ENCODE results near the gene GLMN. TPM values are rescaled to one million over a fixed set of nuclear protein-coding genes. Genes with fewer than 3 reads are reported as not detected.
"Not testable (repeated sequence)": the region's sequence is repeated elsewhere in the genome, so short reads cannot be mapped to it uniquely, and the experiment has no call there.

Gene GLMN
- total RNA-seq, 4 donors from 2014 or later, result 2.0 to 24.6 (median 13.4) TPM

DNA sequence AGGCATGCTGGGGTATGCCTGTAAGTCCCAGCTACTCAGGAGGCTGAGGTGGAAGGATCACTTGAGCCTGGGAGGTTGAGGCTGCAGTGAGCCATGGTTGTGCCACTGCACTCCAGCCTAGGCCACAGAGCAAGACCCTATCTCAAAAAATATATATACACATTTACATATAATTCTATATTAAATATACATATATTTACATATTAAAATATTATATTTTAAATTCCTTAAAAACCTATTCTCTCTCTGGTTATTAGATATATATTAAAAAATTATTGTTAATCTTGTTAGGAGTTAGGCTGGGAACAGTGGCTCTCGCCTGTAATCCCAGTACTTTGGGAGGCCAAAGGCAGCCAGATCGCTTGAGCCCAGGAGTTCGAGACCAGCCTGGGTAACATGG lies 22.7 kb downstream of the GLMN start:
- Histone ChIP-seq H3K4me3 (no peak overlapping the region), H3K4me1 (no peaks in the 10 kb centered on the region), H3K27ac (no peak overlapping the region), H3K27me3 (no peaks in the 10 kb centered on the region), H3K36me3 (no peaks in the 10 kb centered on the region), H3K9me3 (no peaks in the 10 kb centered on the region)
- no peak for DNase-seq
- TF ChIP-seq, protein P1, sequence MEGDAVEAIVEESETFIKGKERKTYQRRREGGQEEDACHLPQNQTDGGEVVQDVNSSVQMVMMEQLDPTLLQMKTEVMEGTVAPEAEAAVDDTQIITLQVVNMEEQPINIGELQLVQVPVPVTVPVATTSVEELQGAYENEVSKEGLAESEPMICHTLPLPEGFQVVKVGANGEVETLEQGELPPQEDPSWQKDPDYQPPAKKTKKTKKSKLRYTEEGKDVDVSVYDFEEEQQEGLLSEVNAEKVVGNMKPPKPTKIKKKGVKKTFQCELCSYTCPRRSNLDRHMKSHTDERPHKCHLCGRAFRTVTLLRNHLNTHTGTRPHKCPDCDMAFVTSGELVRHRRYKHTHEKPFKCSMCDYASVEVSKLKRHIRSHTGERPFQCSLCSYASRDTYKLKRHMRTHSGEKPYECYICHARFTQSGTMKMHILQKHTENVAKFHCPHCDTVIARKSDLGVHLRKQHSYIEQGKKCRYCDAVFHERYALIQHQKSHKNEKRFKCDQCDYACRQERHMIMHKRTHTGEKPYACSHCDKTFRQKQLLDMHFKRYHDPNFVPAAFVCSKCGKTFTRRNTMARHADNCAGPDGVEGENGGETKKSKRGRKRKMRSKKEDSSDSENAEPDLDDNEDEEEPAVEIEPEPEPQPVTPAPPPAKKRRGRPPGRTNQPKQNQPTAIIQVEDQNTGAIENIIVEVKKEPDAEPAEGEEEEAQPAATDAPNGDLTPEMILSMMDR (IDR thresholded peaks at IDR 0.05), result no peak
- TF ChIP-seq POLR2A (IDR thresholded peaks at IDR 0.05), result no peak
- intact Hi-C loops (cut with DNase I; ENCODE audit: low total_unique reads), result no loop called here

- Histone ChIP-seq H3K36me3 (no peaks in the 10 kb centered on the region), H3K9me3 (no peaks in the 10 kb centered on the region), H3K4me3 (no peak overlapping the region), H3K27ac (no peak overlapping the region), H3K4me1 (no peaks in the 10 kb centered on the region), H3K27me3 (no peaks in the 10 kb centered on the region)
- intact Hi-C loops (cut with DNase I; ENCODE audit: low total_unique reads), result no loop called here
- no peak for DNase-seq
- no peak for TF ChIP-seq POLR2A (IDR thresholded peaks at IDR 0.05)
- TF ChIP-seq, protein P1 (IDR thresholded peaks at IDR 0.05), result no peak
Observed at GRCh38 chr1:92274939-92275338, 23.8 kb downstream of the GLMN start.

DNA sequence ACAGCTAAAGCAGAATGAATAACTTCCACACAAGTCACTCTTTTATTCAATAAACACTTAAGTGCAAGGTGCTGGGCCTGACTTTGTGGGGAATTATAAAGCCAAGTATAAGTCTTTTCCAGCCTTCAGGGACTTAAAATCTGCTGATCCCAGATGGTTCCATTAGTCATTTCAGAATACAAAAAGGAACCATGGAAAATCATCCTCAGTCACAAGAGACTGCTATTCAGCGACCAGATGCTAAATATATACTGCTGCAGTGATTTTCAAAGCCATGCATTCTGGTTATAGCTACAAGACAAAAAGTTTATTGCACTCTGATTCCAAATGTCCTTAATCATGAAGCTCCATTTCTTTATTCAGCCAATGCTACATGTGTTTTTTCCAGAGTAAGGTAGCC lies 25.7 kb downstream of the GLMN start:
- H3K27ac ChIP-seq, result no peak overlapping the region
- DNase-seq, result no peak
- no peak overlapping the region for H3K4me3 ChIP-seq
- no peaks in the 10 kb centered on the region for H3K36me3 ChIP-seq
- TF ChIP-seq, protein P1 (IDR thresholded peaks at IDR 0.05), result no peak
- no peak for TF ChIP-seq POLR2A (IDR thresholded peaks at IDR 0.05)
- intact Hi-C loops (cut with DNase I; ENCODE audit: low total_unique reads), result no loop called here
- no peaks in the 10 kb centered on the region for H3K4me1 ChIP-seq
- no peaks in the 10 kb centered on the region for H3K27me3 ChIP-seq
- H3K9me3 ChIP-seq, result no peaks in the 10 kb centered on the region

DNA sequence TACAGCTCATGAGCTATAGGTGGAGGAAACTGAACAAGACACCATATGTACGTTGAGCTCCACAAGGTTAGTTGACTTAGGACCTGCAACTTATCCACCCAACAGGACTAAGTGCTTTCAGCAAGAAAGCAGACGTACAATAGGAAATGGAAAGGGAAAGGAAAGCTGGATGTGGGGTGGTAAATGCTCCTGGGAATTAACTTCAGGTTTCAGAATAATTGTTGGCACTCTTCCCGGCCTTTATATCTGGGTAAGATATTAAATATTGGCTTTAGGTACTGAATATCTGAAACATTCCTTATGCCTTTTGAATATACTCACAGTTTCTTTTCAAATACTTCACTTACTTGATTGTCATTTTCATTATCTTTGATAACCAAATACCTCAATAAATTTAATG lies 36.3 kb downstream of the GLMN start:
- Histone ChIP-seq H3K4me3 (no peak overlapping the region), H3K27ac (no peak overlapping the region), H3K9me3 (no peaks in the 10 kb centered on the region), H3K4me1 (no peaks in the 10 kb centered on the region), H3K27me3 (no peaks in the 10 kb centered on the region), H3K36me3 (no peaks in the 10 kb centered on the region)
- TF ChIP-seq, protein P1 (IDR thresholded peaks at IDR 0.05), result no peak
- no peak for TF ChIP-seq POLR2A (IDR thresholded peaks at IDR 0.05)
- no peak for DNase-seq
- intact Hi-C loops (cut with DNase I; ENCODE audit: low total_unique reads), result no loop called here

GRCh38 chr1:92259350-92259749 lies 39.4 kb downstream of the GLMN start:
- Histone ChIP-seq H3K36me3 (no peaks in the 10 kb centered on the region), H3K4me1 (no peaks in the 10 kb centered on the region), H3K4me3 (no peak overlapping the region), H3K9me3 (no peaks in the 10 kb centered on the region), H3K27me3 (no peaks in the 10 kb centered on the region), H3K27ac (no peak overlapping the region)
- DNase-seq, result no peak
- TF ChIP-seq, protein P1 (IDR thresholded peaks at IDR 0.05), result no peak
- intact Hi-C loops (cut with DNase I; ENCODE audit: low total_unique reads), result no loop called here

DNA sequence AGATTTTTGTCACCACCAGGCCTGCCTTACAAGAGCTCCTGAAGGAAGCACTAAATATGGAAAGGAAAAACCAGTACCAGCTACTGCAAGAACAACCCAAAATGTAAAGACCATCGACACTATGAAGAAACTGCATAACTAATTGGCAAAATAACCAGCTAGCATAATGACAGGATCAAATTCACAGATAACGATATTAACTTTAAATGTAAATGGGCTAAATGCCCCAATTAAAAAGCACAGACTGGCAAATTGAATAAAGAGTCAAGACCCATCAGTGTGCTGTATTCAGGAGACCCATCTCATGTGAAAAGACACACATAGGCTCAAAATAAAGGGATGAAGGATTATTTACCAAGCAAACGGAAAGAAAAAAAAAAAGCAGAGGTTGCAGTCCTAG lies 44.1 kb downstream of the GLMN start:
- DNase-seq; H3K27me3 ChIP-seq; H3K4me3 ChIP-seq; H3K4me1 ChIP-seq; H3K36me3 ChIP-seq; H3K27ac ChIP-seq; H3K9me3 ChIP-seq; intact Hi-C loops (cut with DNase I; ENCODE audit: low total_unique reads): not testable (repeated sequence)
